HepG2 (cell line): ENCODE measurements around the gene CKLF. TPM values are rescaled to one million over a fixed set of nuclear protein-coding genes. Genes with fewer than 3 reads are reported as not detected.

Source experiments
- AGO2 ChIP-seq: fragments of 200-400 bp; formaldehyde crosslinking; optimal IDR thresholded peaks from 2 replicates; pipeline ENCODE3; 2017; ENCODE audit warnings: mild to moderate bottlenecking, low read depth, low read length, moderate library complexity
- FLYWCH1 ChIP-seq: sonication (generic); formaldehyde crosslinking; IDR thresholded peaks from 2 replicates; pipeline ENCODE4 v1.8.1; 2023; ENCODE audit warnings: mild to moderate bottlenecking, missing genetic modification reagents
- KAT2B ChIP-seq: fragments of 150-350 bp; IDR thresholded peaks from 2 replicates; pipeline ENCODE4 v1.6.1; 2014; ENCODE audit warnings: low read depth, low read length, borderline replicate concordance
- ZNF121 ChIP-seq: sonication (generic); formaldehyde crosslinking; IDR thresholded peaks from 2 replicates; pipeline ENCODE4 v1.5.0; 2020; ENCODE audit warnings: mild to moderate bottlenecking, missing genetic modification reagents
- ZNF496 ChIP-seq: sonication (generic); formaldehyde crosslinking; IDR thresholded peaks from 2 replicates; pipeline ENCODE4 v1.8.1; 2023; ENCODE audit warnings: mild to moderate bottlenecking, moderate library complexity, missing genetic modification reagents; ENCODE audit not compliant: insufficient replicate concordance
- ZNF7 ChIP-seq: IDR thresholded peaks from 2 replicates; pipeline ENCODE4 v1.6.1; 2016; ENCODE audit warnings: missing biosample characterization, missing genetic modification reagents
- polyA plus RNA-seq, 8 experiments: library from polyadenylated mRNA; depleted of rRNA in 3 of 8; stranded (reverse) in 7 of 8; unstranded in 1 of 8; fragments of >200 nt; fragmentation: Illumina TruSeq in 4 of 8; extraction: Trizol in 4 of 8; gene quantifications; 2 replicates each; pipeline versions ENCODE4 v1.2.1 to v1.2.3, GENCODE V29; 2011 to 2016; ENCODE audit warnings: low read depth in 4 of 8, missing spikeins in 1 of 8, mixed read lengths in 1 of 8; ENCODE audit not compliant: insufficient read depth in 1 of 8
- total RNA-seq, 5 experiments: library from RNA; depleted of rRNA; stranded (reverse); fragments of >200 nt; fragmentation: Illumina TruSeq; extraction: Trizol; gene quantifications; 2 replicates each; pipeline ENCODE4 v1.2.3, GENCODE V29; 2016; ENCODE audit warnings: low read depth in 1 of 5
- TF ChIP-seq, protein P1 (sequence below): IDR thresholded peaks from 2 replicates; pipeline ENCODE4 v1.6.1; 2016; ENCODE audit warnings: low read depth, missing genetic modification reagents, missing compliant biosample characterization
- TF ChIP-seq, protein P2 (sequence below): sonication (generic); formaldehyde crosslinking; IDR thresholded peaks from 2 replicates; pipeline ENCODE4 v1.5.0; 2020; ENCODE audit warnings: mild to moderate bottlenecking, missing genetic modification reagents, borderline replicate concordance
- TF ChIP-seq, protein P3 (sequence below): sonication (generic); formaldehyde crosslinking; IDR thresholded peaks from 2 replicates; pipeline ENCODE4 v1.8.0; 2022; ENCODE audit warnings: missing genetic modification reagents, mild to moderate bottlenecking, borderline replicate concordance
- TF ChIP-seq, protein P4 (sequence below): sonication (generic); formaldehyde crosslinking; IDR thresholded peaks from 2 replicates; pipeline ENCODE4 v1.5.0; 2020; ENCODE audit warnings: missing genetic modification reagents

The CKLF gene
- total and polyA plus RNA-seq, 2 of the 13 experiments (the other 11 are each of a cell fraction or from before 2014, with no cell fraction given) = 120 to 167 TPM

DNA sequence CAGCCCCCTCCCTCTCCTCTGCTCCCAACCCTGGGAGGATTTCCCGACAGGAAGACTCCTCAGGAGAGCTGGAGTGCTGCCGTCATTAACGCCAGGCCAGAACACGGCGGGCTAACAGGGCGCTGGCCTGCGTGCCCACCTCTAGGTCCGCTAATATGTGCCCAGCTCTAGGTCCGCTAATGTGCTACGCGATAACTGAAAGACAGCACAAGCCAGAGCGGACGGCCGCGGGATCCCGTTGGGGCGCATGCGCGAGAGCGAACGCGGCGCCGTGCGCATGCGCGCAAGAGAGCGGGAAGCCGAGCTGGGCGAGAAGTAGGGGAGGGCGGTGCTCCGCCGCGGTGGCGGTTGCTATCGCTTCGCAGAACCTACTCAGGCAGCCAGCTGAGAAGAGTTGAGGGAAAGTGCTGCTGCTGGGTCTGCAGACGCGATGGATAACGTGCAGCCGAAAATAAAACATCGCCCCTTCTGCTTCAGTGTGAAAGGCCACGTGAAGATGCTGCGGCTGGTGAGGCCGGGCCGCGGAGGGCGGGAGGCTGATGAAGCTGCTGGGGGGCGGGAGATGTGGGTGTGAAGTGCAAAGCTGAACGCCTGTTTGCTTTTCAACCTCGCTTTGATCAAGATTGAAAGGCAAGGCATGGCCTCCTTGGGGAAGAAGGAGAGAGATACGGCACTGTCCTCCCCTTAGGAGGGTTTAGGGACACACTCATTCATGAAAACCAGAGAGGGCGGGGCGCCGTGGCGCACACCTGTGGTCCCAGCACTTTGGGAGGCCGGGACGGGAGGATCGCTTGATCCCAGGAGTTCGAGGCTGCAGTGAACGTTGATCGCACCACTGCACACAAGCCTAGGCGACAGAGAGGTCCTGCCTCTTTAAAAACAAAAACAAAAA is at the start of gene CKLF (continued):
- TF ChIP-seq, protein P1, sequence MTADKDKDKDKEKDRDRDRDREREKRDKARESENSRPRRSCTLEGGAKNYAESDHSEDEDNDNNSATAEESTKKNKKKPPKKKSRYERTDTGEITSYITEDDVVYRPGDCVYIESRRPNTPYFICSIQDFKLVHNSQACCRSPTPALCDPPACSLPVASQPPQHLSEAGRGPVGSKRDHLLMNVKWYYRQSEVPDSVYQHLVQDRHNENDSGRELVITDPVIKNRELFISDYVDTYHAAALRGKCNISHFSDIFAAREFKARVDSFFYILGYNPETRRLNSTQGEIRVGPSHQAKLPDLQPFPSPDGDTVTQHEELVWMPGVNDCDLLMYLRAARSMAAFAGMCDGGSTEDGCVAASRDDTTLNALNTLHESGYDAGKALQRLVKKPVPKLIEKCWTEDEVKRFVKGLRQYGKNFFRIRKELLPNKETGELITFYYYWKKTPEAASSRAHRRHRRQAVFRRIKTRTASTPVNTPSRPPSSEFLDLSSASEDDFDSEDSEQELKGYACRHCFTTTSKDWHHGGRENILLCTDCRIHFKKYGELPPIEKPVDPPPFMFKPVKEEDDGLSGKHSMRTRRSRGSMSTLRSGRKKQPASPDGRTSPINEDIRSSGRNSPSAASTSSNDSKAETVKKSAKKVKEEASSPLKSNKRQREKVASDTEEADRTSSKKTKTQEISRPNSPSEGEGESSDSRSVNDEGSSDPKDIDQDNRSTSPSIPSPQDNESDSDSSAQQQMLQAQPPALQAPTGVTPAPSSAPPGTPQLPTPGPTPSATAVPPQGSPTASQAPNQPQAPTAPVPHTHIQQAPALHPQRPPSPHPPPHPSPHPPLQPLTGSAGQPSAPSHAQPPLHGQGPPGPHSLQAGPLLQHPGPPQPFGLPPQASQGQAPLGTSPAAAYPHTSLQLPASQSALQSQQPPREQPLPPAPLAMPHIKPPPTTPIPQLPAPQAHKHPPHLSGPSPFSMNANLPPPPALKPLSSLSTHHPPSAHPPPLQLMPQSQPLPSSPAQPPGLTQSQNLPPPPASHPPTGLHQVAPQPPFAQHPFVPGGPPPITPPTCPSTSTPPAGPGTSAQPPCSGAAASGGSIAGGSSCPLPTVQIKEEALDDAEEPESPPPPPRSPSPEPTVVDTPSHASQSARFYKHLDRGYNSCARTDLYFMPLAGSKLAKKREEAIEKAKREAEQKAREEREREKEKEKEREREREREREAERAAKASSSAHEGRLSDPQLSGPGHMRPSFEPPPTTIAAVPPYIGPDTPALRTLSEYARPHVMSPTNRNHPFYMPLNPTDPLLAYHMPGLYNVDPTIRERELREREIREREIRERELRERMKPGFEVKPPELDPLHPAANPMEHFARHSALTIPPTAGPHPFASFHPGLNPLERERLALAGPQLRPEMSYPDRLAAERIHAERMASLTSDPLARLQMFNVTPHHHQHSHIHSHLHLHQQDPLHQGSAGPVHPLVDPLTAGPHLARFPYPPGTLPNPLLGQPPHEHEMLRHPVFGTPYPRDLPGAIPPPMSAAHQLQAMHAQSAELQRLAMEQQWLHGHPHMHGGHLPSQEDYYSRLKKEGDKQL (CRISPR knock-in tag) = 0 out of 2 replicates have a peak, but pooled peaks have one; percentile 2
- TF ChIP-seq ZNF121 (CRISPR knock-in tag) (peak; percentile 63; the same call in 1 of the 2 replicates), ZNF7 (CRISPR knock-in tag) (peak; percentile 29; the same call in 1 of the 2 replicates), KAT2B (no peak), AGO2 (peak; percentile 73), ZNF496 (CRISPR knock-in tag) (peak; percentile 75), FLYWCH1 (CRISPR knock-in tag) (peak; percentile 99)
- TF ChIP-seq, protein P2, sequence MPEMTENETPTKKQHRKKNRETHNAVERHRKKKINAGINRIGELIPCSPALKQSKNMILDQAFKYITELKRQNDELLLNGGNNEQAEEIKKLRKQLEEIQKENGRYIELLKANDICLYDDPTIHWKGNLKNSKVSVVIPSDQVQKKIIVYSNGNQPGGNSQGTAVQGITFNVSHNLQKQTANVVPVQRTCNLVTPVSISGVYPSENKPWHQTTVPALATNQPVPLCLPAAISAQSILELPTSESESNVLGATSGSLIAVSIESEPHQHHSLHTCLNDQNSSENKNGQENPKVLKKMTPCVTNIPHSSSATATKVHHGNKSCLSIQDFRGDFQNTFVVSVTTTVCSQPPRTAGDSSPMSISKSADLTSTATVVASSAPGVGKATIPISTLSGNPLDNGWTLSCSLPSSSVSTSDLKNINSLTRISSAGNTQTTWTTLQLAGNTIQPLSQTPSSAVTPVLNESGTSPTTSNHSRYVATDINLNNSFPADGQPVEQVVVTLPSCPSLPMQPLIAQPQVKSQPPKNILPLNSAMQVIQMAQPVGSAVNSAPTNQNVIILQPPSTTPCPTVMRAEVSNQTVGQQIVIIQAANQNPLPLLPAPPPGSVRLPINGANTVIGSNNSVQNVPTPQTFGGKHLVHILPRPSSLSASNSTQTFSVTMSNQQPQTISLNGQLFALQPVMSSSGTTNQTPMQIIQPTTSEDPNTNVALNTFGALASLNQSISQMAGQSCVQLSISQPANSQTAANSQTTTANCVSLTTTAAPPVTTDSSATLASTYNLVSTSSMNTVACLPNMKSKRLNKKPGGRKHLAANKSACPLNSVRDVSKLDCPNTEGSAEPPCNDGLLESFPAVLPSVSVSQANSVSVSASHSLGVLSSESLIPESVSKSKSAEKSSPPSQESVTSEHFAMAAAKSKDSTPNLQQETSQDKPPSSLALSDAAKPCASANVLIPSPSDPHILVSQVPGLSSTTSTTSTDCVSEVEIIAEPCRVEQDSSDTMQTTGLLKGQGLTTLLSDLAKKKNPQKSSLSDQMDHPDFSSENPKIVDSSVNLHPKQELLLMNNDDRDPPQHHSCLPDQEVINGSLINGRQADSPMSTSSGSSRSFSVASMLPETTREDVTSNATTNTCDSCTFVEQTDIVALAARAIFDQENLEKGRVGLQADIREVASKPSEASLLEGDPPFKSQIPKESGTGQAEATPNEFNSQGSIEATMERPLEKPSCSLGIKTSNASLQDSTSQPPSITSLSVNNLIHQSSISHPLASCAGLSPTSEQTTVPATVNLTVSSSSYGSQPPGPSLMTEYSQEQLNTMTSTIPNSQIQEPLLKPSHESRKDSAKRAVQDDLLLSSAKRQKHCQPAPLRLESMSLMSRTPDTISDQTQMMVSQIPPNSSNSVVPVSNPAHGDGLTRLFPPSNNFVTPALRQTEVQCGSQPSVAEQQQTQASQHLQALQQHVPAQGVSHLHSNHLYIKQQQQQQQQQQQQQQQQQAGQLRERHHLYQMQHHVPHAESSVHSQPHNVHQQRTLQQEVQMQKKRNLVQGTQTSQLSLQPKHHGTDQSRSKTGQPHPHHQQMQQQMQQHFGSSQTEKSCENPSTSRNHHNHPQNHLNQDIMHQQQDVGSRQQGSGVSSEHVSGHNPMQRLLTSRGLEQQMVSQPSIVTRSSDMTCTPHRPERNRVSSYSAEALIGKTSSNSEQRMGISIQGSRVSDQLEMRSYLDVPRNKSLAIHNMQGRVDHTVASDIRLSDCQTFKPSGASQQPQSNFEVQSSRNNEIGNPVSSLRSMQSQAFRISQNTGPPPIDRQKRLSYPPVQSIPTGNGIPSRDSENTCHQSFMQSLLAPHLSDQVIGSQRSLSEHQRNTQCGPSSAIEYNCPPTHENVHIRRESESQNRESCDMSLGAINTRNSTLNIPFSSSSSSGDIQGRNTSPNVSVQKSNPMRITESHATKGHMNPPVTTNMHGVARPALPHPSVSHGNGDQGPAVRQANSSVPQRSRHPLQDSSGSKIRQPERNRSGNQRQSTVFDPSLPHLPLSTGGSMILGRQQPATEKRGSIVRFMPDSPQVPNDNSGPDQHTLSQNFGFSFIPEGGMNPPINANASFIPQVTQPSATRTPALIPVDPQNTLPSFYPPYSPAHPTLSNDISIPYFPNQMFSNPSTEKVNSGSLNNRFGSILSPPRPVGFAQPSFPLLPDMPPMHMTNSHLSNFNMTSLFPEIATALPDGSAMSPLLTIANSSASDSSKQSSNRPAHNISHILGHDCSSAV (CRISPR knock-in tag) = peak; percentile 97
- TF ChIP-seq, protein P3, sequence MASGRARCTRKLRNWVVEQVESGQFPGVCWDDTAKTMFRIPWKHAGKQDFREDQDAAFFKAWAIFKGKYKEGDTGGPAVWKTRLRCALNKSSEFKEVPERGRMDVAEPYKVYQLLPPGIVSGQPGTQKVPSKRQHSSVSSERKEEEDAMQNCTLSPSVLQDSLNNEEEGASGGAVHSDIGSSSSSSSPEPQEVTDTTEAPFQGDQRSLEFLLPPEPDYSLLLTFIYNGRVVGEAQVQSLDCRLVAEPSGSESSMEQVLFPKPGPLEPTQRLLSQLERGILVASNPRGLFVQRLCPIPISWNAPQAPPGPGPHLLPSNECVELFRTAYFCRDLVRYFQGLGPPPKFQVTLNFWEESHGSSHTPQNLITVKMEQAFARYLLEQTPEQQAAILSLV = peak; percentile 98; the same call in 1 of the 2 replicates
- TF ChIP-seq, protein P4, sequence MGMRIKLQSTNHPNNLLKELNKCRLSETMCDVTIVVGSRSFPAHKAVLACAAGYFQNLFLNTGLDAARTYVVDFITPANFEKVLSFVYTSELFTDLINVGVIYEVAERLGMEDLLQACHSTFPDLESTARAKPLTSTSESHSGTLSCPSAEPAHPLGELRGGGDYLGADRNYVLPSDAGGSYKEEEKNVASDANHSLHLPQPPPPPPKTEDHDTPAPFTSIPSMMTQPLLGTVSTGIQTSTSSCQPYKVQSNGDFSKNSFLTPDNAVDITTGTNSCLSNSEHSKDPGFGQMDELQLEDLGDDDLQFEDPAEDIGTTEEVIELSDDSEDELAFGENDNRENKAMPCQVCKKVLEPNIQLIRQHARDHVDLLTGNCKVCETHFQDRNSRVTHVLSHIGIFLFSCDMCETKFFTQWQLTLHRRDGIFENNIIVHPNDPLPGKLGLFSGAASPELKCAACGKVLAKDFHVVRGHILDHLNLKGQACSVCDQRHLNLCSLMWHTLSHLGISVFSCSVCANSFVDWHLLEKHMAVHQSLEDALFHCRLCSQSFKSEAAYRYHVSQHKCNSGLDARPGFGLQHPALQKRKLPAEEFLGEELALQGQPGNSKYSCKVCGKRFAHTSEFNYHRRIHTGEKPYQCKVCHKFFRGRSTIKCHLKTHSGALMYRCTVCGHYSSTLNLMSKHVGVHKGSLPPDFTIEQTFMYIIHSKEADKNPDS (CRISPR knock-in tag) = peak; percentile 98; the same call in 1 of the 2 replicates
